ENCODE measurements around the gene TSPYL6. TPM values are rescaled to one million over a fixed set of nuclear protein-coding genes. Genes with fewer than 3 reads are reported as not detected.

Gene TSPYL6
- total RNA-seq, 2 experiments from 2014 or later, result not detected

Other genes starting within 250 kb of the TSPYL6 start
- 1 to 10 TPM; 6.2 to 7.5 TPM for gene ACYP2, start 140.6 kb downstream of the TSPYL6 start, total RNA-seq
- 10 to 100 TPM; 87.0 to 88.3 TPM for gene SPTBN1, start 200.1 kb upstream of the TSPYL6 start, total RNA-seq

All from activated naive CD8-positive, alpha-beta T cell treated with anti-CD3 and anti-CD28 coated beads for 36 hours (primary cell).